Measurements from ENCODE around the gene BOD1.
A peak's percentile ranks its signal among the peaks of the same experiment; 100 is the strongest.

The BOD1 gene

DNA sequence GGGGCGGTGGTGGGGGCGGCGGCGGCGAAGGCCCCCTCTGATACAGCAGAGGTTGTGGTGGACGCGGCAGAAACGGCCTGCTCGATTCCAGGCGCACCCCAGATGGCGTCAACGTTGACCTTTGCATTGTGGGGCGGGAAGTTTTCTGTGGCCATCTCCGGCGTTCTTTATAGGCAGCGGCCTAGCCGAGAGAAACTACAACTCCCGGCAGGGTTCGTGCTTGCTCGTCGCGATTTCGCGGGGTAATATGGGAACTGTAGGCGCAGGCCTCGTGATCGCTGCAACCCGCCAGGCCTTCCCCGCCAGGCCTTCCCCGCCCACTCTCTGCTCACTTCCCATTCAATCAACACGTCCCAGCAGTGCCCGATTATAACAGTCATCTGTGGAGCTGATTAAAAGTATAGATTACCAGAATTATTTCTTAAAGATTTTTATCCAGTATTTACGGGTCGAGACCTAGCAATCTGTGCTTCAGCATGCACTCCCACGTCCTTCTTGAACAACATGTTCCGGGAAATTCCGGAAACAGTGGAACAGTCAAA lies at the start of gene BOD1:
TSS of gene BOD1 (minus strand) at position 74 of the 542 bp plus-strand sequence. CDS start 214 bp downstream, outside the sequence.
- DNase-seq = peak; percentile 94 to 95

DNA sequence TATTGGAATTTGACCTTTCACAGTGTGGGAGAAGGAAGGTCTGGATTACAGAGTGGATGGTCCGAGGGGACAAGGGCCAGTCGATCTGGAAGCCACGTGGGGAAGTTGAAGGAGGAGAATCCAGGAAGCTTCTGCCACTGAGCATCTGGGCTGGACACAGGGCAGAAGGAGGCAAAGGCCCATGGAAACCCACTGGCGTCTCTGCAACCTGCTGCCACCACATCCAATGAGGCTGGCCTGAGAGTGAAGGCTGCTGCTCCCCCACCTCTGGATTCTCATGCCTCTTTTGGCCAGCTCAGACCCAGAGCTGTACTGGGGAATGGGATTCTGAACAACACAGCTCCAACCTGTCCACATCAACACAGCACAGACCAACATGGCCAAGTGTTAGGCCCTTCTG lies 48.9 kb upstream of the BOD1 start:
- DNase-seq = no peak

DNA sequence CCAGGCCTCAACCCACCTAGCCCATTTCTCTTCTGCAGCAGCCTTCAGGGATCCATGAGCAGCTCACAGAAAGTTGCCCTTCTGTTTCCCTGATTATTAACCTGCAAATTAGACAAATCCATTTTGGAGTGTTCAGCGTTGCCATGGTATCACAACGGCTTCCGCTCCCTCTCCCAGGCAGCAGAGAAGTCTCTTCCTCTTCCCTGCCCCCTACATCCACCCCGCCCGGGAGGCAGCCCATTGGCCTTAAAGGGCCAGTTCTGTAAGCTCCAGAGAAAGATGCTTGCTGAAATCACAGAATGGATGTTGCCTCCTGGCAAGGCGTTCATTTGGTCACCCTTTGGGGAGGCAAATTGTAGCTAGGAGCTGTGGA lies 47.7 kb upstream of the BOD1 start:
- DNase-seq = no peak

GRCh38 chr5:173663352-173664153 lies 47.1 kb upstream of the BOD1 start:
- no peak for DNase-seq

GRCh38 chr5:173662581-173663351 lies 46.3 kb upstream of the BOD1 start:
- DNase-seq = no peak

GRCh38 chr5:173660481-173661280 lies 44.2 kb upstream of the BOD1 start:
- no peak for DNase-seq

DNA sequence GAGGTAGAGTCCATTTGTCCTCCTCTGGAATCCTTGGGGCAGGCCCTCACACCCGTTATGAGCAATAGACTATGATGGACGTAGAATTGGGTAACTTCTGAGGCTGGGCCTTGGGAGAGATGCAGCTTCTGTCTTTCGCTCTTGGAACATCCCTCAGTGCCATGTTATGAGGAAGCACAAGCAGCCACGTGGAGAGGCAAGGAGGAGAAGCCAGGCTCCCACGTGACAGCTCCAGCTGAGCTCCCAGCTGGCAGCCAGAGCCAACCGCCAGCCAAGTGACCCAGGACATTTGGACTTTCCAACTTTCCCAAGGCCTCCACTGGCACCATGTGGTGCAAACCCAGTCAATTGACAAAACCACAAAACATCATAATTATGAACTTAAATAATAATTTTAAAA lies 43.0 kb upstream of the BOD1 start:
- DNase-seq = no peak

DNA sequence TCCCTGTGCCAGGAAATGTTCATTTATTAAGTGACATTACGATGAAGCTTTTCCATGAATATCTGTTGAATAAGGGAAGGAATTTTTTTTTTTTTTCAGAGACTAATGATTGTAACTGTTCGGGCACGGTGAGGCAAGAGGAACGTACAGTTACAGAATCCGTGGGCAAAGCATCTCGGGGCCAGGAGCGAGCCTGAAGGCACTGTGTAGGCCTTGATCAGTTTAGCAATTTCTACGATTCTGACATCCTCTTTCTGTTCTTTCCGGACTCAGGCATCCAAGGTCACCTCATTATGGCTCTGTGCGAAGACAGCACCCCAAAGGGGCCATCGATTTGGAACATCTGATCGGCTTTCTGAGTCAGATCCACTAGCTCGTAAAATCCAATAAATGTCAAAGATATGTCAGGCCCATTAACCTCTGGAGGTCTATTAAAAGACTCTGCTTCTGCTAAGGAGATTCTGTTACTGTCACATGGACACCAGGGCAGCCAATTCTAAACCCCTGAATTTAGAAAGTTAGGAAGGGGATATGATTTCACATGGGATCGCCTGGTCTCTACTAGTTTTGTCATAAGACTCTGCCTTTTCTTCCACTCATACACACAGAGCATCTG lies 41.4 kb upstream of the BOD1 start:
- DNase-seq = no peak

- DNase-seq = no peak
Measured at GRCh38 chr5:173655196-173655797, 38.8 kb upstream of the BOD1 start.

- no peak for DNase-seq
Measured at GRCh38 chr5:173653822-173654523, 37.5 kb upstream of the BOD1 start.

DNA sequence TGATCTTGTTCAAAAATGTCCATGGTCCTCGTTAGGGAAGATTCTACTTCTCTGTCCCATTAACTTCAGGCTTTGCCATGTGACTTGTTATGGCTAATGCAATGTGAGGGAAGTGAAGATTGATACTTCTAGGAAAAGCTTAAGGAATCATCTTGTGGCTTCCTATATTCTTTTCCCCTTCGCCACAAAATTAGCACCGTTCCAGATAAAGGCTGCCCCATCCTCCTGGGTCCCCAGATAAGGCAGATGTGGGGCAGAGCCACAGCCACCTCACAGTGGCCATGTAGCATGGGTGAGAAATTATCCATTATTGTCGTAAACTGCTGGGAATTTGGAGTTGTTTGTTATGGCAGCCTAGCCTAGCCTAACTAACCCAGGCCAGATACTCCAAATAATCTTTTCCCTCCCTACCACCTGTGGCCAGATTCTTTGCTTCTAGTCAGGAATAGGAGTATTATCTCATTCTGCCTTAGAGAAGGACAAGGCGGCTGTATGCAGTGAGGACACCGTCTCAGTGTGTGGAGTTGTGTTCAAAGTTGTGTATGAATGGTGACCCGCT lies 31.9 kb upstream of the BOD1 start:
- DNase-seq = no peak

GRCh38 chr5:173646692-173647091 lies 30.2 kb upstream of the BOD1 start:
- DNase-seq = no peak

- DNase-seq = no peak
Measured at GRCh38 chr5:173645890-173646574, 29.6 kb upstream of the BOD1 start.

DNA sequence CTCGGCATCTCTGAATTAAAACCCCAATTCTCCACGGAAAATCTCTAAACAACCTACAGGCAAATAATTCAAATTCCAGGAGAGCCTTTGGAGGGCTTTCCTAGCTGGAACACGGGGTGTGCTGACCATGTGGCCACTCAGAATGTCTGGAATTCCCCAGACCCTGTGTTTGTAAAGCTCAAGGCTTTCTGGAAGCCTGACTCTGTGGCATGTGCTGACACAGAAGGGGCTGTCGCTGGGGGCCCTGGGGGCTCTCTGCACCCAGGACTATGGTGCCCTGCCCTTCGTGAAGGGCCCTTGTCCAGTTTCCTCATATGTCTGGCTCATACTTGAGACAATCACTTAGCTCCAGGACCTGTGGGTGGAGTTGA lies 29.0 kb upstream of the BOD1 start:
- DNase-seq = no peak

GRCh38 chr5:173644673-173645436 lies 28.4 kb upstream of the BOD1 start:
- DNase-seq = no peak

- DNase-seq = no peak
Measured at GRCh38 chr5:173643964-173644363, 27.5 kb upstream of the BOD1 start.

GRCh38 chr5:173642895-173643481 lies 26.5 kb upstream of the BOD1 start:
- DNase-seq = no peak

DNA sequence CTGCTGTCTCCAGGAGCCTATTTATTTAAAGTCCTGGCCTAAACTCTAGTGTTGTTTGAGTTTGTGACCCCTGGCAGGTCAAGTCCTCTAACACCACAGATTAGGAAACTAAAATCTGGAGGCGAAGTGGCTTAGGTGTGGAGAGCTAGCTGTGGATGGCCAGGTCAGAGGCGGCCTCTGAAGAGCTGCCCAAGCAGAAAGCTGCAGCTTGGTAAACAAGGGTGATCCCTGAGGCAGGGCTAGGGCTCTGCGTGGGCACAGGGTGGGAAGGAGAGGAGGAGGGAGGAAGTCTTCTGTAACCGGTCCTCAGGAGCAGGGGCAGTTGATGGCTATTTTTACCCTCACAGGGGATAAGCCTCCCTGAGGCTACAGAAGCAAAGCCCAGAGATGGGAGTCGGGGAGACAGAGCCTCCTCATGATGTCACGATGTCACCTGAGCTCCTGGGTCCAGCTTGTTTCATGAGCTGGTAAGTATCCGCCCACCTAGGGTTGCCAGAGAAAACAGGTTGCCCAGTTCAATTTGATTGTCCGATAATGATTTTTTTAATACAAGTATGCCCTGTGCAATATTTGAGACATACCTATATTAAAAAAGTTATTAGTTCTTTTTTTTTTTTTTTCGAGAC lies 25.9 kb upstream of the BOD1 start:
- no peak for DNase-seq
